ENCODE data around the gene C1QC.
"Not testable (repeated sequence)": the region's sequence is repeated elsewhere in the genome, so short reads cannot be mapped to it uniquely, and the experiment has no call there.

C1QC gene

GRCh38 chr1:22646384-22646783 lies 3.0 kb downstream of the C1QC start:
- no peaks in the 10 kb centered on the region for H3K27me3 Mint-ChIP-seq (ENCODE audit: low read depth)
- H3K4me3 Mint-ChIP-seq: no peak overlapping the region
- no peaks in the 10 kb centered on the region for H3K4me1 Mint-ChIP-seq (ENCODE audit: low read depth)
- H3K27ac Mint-ChIP-seq: no peak overlapping the region
- H3K9me3 Mint-ChIP-seq: no peaks in the 10 kb centered on the region
- H3K36me3 Mint-ChIP-seq (ENCODE audit: low read depth): no peaks in the 10 kb centered on the region
- no peak for DNase-seq (ENCODE audit: low spot score)

GRCh38 chr1:22650089-22650693 lies 6.8 kb downstream of the C1QC start:
- H3K27me3 Mint-ChIP-seq (ENCODE audit: low read depth): no peaks in the 10 kb centered on the region
- no peak overlapping the region for H3K27ac Mint-ChIP-seq
- H3K4me3 Mint-ChIP-seq: no peak overlapping the region
- H3K9me3 Mint-ChIP-seq: no peaks in the 10 kb centered on the region
- H3K36me3 Mint-ChIP-seq (ENCODE audit: low read depth): no peaks in the 10 kb centered on the region
- no peak for DNase-seq (ENCODE audit: low spot score)
- H3K4me1 Mint-ChIP-seq (ENCODE audit: low read depth): no peaks in the 10 kb centered on the region

GRCh38 chr1:22651941-22652856 lies 8.8 kb downstream of the C1QC start:
- no peak overlapping the region for H3K27ac Mint-ChIP-seq
- H3K9me3 Mint-ChIP-seq: no peaks in the 10 kb centered on the region
- no peak for DNase-seq (ENCODE audit: low spot score)
- no peak overlapping the region for H3K4me3 Mint-ChIP-seq
- no peaks in the 10 kb centered on the region for H3K4me1 Mint-ChIP-seq (ENCODE audit: low read depth)
- H3K27me3 Mint-ChIP-seq (ENCODE audit: low read depth): no peaks in the 10 kb centered on the region
- no peaks in the 10 kb centered on the region for H3K36me3 Mint-ChIP-seq (ENCODE audit: low read depth)

GRCh38 chr1:22652881-22653316 lies 9.5 kb downstream of the C1QC start, which contains the start of gene C1QB:
Gene C1QB, plus strand, starts transcription at chr1:22653236. Its CDS starts 6,227 bp downstream, at chr1:22659463.
- Mint-ChIP-seq H3K9me3 (no peaks in the 10 kb centered on the region), H3K4me1 (ENCODE audit: low read depth) (no peaks in the 10 kb centered on the region), H3K27ac (no peak within 1 kb of the TSS), H3K27me3 (ENCODE audit: low read depth) (no peaks in the 10 kb centered on the region), H3K4me3 (no peak within 1 kb of the TSS), H3K36me3 (ENCODE audit: low read depth) (no peaks in the 10 kb centered on the region)
- DNase-seq (ENCODE audit: low spot score): no peak

- H3K36me3 Mint-ChIP-seq (ENCODE audit: low read depth): no peaks in the 10 kb centered on the region
- no peaks in the 10 kb centered on the region for H3K9me3 Mint-ChIP-seq
- no peak overlapping the region for H3K4me3 Mint-ChIP-seq
- no peaks in the 10 kb centered on the region for H3K4me1 Mint-ChIP-seq (ENCODE audit: low read depth)
- no peak overlapping the region for H3K27ac Mint-ChIP-seq
- DNase-seq (ENCODE audit: low spot score): no peak
- no peaks in the 10 kb centered on the region for H3K27me3 Mint-ChIP-seq (ENCODE audit: low read depth)
Measured at GRCh38 chr1:22654692-22655091, 11.3 kb downstream of the C1QC start.

GRCh38 chr1:22658385-22659163 lies 15.1 kb downstream of the C1QC start:
- Mint-ChIP-seq H3K36me3 (ENCODE audit: low read depth) (no peaks in the 10 kb centered on the region), H3K27me3 (ENCODE audit: low read depth) (no peaks in the 10 kb centered on the region), H3K4me3 (no peak overlapping the region), H3K4me1 (ENCODE audit: low read depth) (no peaks in the 10 kb centered on the region), H3K9me3 (no peaks in the 10 kb centered on the region), H3K27ac (no peak overlapping the region)
- no peak for DNase-seq (ENCODE audit: low spot score)

GRCh38 chr1:22660716-22661241 lies 17.3 kb downstream of the C1QC start:
- no peak for DNase-seq (ENCODE audit: low spot score)
- H3K36me3 Mint-ChIP-seq (ENCODE audit: low read depth): no peaks in the 10 kb centered on the region
- H3K4me3 Mint-ChIP-seq: no peak overlapping the region
- H3K27me3 Mint-ChIP-seq (ENCODE audit: low read depth): no peaks in the 10 kb centered on the region
- no peak overlapping the region for H3K27ac Mint-ChIP-seq
- no peaks in the 10 kb centered on the region for H3K9me3 Mint-ChIP-seq
- no peaks in the 10 kb centered on the region for H3K4me1 Mint-ChIP-seq (ENCODE audit: low read depth)

- Mint-ChIP-seq H3K27me3 (ENCODE audit: low read depth) (no peaks in the 10 kb centered on the region), H3K27ac (no peak overlapping the region), H3K4me1 (ENCODE audit: low read depth) (no peaks in the 10 kb centered on the region), H3K36me3 (ENCODE audit: low read depth) (no peaks in the 10 kb centered on the region), H3K4me3 (no peak overlapping the region), H3K9me3 (no peaks in the 10 kb centered on the region)
- no peak for DNase-seq (ENCODE audit: low spot score)
Measured at GRCh38 chr1:22661880-22662279, 18.4 kb downstream of the C1QC start.

GRCh38 chr1:22662318-22662717 lies 18.9 kb downstream of the C1QC start:
- no peak for DNase-seq (ENCODE audit: low spot score)
- Mint-ChIP-seq H3K4me1 (ENCODE audit: low read depth) (no peaks in the 10 kb centered on the region), H3K4me3 (no peak overlapping the region), H3K9me3 (no peaks in the 10 kb centered on the region), H3K27me3 (ENCODE audit: low read depth) (peaks cover under 1% of the 10 kb centered on the region), H3K36me3 (ENCODE audit: low read depth) (no peaks in the 10 kb centered on the region), H3K27ac (no peak overlapping the region)

- Mint-ChIP-seq H3K36me3 (ENCODE audit: low read depth) (no peaks in the 10 kb centered on the region), H3K27me3 (ENCODE audit: low read depth) (peaks cover 8% of the 10 kb centered on the region), H3K27ac (no peak overlapping the region), H3K9me3 (no peaks in the 10 kb centered on the region), H3K4me3 (no peak overlapping the region), H3K4me1 (ENCODE audit: low read depth) (no peaks in the 10 kb centered on the region)
- DNase-seq (ENCODE audit: low spot score): no peak
Measured at GRCh38 chr1:22662986-22663408, 19.6 kb downstream of the C1QC start.

GRCh38 chr1:22665752-22666151 lies 22.3 kb downstream of the C1QC start:
- no peak for DNase-seq (ENCODE audit: low spot score)
- no peaks in the 10 kb centered on the region for H3K9me3 Mint-ChIP-seq
- H3K4me3 Mint-ChIP-seq: no peak overlapping the region
- H3K27ac Mint-ChIP-seq: no peak overlapping the region
- H3K27me3 Mint-ChIP-seq (ENCODE audit: low read depth): peaks cover 16% of the 10 kb centered on the region
- H3K4me1 Mint-ChIP-seq (ENCODE audit: low read depth): no peaks in the 10 kb centered on the region
- no peaks in the 10 kb centered on the region for H3K36me3 Mint-ChIP-seq (ENCODE audit: low read depth)

- H3K27ac Mint-ChIP-seq: no peak overlapping the region
- no peaks in the 10 kb centered on the region for H3K36me3 Mint-ChIP-seq (ENCODE audit: low read depth)
- no peak for DNase-seq (ENCODE audit: low spot score)
- no peaks in the 10 kb centered on the region for H3K4me1 Mint-ChIP-seq (ENCODE audit: low read depth)
- H3K9me3 Mint-ChIP-seq: no peaks in the 10 kb centered on the region
- peaks cover 16% of the 10 kb centered on the region for H3K27me3 Mint-ChIP-seq (ENCODE audit: low read depth)
- no peak overlapping the region for H3K4me3 Mint-ChIP-seq
Measured at GRCh38 chr1:22666412-22666811, 23.0 kb downstream of the C1QC start.

GRCh38 chr1:22668840-22669239 lies 25.4 kb downstream of the C1QC start:
- H3K36me3 Mint-ChIP-seq (ENCODE audit: low read depth); H3K4me3 Mint-ChIP-seq; H3K4me1 Mint-ChIP-seq (ENCODE audit: low read depth); DNase-seq (ENCODE audit: low spot score); H3K27ac Mint-ChIP-seq; H3K9me3 Mint-ChIP-seq: not testable (repeated sequence)
- H3K27me3 Mint-ChIP-seq (ENCODE audit: low read depth): peaks cover 16% of the 10 kb centered on the region
